HG03520 (cell line): ENCODE results near the gene PDZRN3.

ENCODE experiments used
- ATAC-seq: cut with Tn5 transposase; IDR thresholded peaks from one replicate; pipeline ENCODE4 v1.9.1; 2021; ENCODE audit warnings: mild to moderate bottlenecking, moderate library complexity; ENCODE audit not compliant: unreplicated experiment

PDZRN3 gene

DNA sequence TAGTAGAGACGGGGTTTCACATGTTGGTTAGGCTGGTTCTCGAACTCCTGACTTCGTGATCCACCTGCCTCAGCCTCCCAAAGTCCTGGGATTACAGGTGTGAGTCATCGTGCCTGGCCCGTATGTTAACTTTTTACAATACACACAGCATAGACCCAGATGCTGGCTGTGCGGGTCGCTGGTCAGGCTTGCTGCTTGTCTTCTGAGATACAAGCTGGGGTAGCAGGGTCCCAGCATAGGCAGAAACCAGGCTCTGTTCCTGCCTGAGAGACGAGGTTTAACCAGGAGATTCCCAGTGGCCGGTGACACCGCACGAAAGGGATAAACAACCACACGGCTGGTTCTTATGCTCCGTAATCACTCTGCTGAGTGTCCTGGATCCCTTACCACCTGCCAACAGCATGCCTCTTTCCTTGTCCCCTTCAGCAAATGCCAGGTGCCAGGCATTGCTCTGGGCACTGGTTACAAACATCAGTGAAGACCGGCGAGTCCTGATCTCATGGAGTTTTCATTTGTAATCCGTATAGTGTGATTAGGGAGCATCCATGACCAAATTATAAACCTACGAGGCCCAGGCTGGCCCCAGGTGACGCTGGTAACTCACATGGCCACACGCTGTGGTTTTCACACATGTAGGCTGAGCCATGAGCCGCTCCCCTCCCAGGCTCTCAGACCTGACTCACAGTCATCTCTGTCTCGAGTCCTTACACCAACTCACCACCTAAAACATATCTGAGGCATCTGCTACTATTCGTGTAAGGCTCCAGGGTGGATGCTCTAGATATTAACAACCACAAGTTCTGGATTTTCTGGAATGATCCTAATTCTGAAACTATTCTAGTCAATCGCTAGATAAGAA, 125.7 kb downstream of the PDZRN3 start:
- peak; percentile 49 for ATAC-seq

DNA sequence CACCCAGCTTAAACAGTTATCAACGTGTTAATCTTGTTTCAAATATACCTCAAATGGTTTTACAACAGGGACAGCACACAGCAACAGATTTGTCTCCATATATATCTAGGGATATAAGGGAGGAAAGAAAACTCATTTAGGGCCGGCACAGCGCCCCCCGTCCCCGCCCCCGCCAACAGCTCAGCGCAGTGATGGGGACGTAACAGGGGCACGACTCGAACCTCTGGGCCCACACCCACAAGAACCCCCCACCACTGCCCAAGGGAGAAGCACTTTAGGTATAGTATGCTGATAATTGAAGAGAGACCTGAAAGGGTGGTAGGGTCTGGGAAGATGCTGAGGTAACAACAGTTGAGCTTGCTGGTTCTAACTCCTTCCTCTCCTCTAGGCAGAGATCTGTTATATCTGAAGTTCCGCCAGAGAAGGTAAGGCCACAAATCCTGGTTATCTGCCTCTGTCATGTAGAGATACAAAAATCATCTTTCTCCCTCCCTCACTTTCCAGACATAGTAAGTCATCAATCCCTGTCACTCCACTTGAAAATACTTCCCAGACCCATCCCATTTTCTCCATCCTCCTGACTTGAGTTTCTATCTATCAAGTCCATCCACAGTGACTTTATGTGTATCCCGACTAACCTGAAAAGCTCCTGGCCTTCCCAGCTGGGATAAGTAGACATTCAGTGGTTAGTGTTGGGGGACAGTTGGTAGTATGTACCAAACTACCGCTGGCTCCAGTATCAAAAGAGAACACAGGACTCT, 126.9 kb downstream of the PDZRN3 start:
- ATAC-seq: no peak

DNA sequence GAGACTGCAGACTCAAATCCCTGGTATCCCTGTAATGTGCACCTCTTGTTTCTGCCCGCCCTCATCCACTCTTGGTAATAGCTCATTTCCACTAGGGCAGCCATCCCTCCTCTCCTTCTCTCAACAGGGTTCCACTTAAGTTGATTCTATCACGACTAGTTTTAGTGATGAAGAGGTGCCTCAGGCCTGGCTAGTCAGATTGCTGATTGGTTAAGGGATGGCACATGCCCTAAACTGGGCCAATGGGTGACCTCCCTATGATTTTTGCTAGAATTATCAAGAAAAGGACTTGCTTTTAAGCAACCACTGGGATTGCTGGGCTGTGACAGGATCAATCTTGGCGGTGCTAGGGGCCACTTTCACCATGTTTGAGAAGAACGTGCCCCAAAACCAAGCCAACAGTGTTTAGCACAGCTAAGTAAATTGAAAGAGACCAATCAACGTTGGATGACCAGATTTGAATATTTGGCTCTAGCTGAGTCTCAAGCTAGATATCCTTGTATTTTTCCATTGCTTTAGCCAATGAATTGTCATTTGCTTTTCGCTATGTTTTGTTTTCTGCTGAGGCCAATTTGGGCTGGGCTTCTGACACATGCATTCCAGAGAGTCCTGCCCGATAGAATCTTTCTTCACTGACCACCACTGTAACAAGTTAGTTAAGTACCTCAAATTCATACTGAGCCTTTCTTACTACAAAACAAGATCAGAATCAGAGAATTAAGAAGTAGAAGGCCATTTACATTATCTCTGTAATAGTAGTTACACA, 131.0 kb downstream of the PDZRN3 start:
- no peak for ATAC-seq

GRCh38 chr3:73492186-73492585, 132.6 kb downstream of the PDZRN3 start:
- ATAC-seq: no peak

DNA sequence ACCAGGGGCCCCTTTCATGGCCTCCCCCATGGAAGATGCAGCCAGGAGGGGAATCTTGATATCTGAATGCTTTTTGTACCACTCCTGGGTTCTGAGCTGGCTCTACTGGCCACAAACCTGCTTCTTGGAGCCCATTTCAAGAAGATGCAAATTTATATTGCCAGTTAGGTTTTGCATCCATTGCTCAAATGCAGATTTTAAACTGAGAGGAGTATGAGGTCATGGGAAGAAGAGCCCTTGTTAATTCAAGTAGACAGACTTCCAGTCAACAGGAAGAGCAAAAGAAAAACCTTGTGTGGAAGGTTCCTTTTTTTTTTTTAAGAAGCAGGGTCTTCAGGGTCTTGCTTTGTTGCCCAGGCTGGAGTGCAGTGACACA, 133.5 kb downstream of the PDZRN3 start:
- no peak for ATAC-seq

- no peak for ATAC-seq
These were observed 134.1 kb downstream of the PDZRN3 start for GRCh38 chr3:73490453-73491286.

GRCh38 chr3:73485877-73486330, 138.8 kb downstream of the PDZRN3 start:
- ATAC-seq: no peak

- ATAC-seq: peak; percentile 76
These were observed 140.0 kb downstream of the PDZRN3 start for GRCh38 chr3:73484656-73485248.

DNA sequence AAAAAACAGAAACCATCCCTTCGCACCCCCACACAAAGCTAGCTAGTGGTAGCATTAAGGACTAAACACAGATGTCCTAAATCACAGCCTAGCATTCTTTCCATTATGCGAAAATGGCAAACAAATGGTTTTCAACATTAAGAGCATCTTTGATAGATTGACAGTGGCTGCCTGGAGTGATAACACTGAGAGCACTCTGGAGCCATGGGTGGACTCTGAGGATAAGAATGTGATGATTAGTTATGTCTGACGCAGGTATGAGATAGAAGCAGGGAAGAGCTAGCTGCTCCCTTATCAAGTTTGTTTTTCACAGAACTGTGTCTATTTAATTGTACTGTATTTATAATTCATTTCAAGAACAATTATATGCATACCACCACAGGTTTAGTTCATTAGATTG, 142.9 kb downstream of the PDZRN3 start:
- no peak for ATAC-seq

GRCh38 chr3:73480187-73480672, 144.5 kb downstream of the PDZRN3 start:
- ATAC-seq: no peak

DNA sequence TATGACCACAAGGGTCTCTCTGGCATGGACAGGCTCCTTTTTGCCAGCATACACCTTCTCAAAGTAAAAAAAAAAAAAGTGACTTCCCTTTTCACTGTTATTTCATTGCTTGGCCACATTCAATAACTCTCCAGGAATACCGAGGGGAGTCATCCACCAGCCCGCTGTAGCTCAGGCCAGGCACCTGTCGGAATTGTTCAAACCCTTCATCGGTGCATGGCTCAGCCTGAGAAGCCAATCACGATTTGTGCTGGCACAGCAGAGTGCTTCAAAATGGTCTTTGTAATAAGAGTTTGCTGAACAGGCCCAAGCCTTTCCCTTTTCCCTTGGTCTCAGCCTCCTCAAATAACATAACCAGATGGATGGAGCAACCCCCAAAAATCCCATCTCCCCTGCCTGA, 145.4 kb downstream of the PDZRN3 start:
- ATAC-seq: no peak

- no peak for ATAC-seq
These were observed 145.9 kb downstream of the PDZRN3 start for GRCh38 chr3:73478858-73479257.

GRCh38 chr3:73475717-73476116, 149.0 kb downstream of the PDZRN3 start:
- no peak for ATAC-seq

- no peak for ATAC-seq
These were observed 149.6 kb downstream of the PDZRN3 start for GRCh38 chr3:73475175-73475574.

DNA sequence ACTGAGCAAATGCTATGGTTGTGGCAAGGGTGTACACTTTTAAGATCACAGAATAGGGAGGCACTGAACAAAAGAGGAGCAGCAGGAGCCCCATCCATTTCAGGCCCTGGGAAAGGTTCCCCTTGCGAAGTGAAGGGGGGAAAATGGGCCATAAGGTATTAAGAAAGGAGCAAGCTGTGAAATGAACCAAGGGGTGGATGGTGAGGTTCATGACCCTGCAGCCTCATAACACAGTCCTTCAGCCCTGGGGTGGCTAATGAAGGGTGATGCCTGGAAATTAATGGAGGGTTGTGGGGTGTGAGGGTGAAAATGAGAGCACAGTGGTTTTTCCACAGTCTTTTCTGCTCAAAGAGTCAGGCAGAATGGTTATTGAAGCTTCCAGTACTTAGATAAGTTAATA, 150.1 kb downstream of the PDZRN3 start:
- ATAC-seq: no peak

DNA sequence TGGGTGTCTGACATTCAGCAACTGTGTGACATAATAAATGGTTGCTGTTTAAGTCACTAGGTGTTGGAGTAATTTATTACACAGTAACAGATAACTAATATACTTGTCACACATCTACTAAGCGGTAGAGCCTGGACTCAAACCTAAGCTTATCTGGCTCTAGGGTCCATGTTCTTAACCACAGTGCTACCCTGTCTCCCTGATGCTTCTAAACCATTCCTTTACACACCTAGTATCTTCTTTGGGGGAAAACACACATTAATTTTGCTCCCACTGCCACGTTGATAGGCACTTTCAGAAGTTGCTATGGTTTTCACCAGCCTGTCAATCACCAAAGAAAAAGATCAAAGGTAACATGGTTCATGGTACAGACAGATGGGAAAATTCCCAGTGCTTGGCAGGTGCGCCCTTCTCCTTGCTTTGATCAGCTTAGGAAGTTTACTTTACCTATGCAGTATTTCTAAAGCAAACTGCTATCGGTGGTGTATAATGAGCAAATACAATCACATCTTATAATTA, 150.8 kb downstream of the PDZRN3 start:
- no peak for ATAC-seq

DNA sequence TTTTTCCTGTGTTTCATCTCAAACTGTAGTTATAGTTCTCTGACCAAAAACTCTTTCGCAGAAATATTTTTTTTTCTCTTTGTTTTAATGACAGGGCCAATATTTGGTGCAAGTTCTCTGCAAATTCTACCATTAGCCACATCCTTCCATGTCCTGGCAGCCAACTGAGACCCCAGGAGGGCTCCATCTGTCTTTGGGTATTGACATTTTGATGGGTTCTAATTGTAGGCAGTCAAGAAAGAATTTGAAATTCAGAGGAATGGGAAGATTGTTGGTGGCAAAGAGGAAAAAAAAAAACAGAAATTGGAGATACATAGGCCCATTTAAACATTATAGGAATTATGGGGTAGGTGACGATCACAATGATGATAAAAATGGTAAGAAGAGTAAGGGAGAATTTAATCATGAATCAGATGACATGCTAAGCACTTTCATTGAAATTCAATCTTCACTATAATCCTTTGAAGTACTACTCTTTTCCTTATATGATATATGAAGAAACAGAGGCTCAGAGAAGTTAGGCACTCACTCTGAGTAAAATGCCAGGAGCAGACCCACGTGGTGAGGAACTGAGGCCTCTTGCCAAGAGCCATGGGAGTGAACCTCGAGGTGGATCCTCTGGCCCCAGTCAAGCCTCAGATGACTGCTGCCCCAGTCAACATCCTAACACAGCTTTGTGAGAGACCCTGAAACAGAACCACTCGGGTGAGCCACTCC, 151.4 kb downstream of the PDZRN3 start:
- ATAC-seq: no peak

GRCh38 chr3:73471986-73472787, 152.6 kb downstream of the PDZRN3 start:
- ATAC-seq: no peak
